ENCODE data around the gene BAHCC1. TPM values are rescaled to one million over a fixed set of nuclear protein-coding genes. Genes with fewer than 3 reads are reported as not detected.
A peak's percentile ranks its signal among the peaks of the same experiment; 100 is the strongest.

Gene BAHCC1
- total RNA-seq, 5 donors from 2014 or later (not counting 1 experiment from before 2014, with no cell fraction given): 0.23 to 0.82 (median 0.33) TPM

- Mint-ChIP-seq H3K4me3 (no peak overlapping the region), H3K27me3 (peaks cover 19 to 39% of the 10 kb centered on the region in 2 donors), H3K9me3 (no peaks in the 10 kb centered on the region), H3K36me3 (no peaks in the 10 kb centered on the region), H3K4me1 (peaks cover 12 to 18% (median 17%) of the 10 kb centered on the region in 3 donors), H3K27ac (no peak overlapping the region)
- DNase-seq (no peak), ATAC-seq (replicated peaks in 1 of 4) (no peak)
- Histone ChIP-seq H3K27me3 (replicated peaks in 1 of 2; ENCODE audit: control insufficient read depth in 2 of 2, extremely low read depth in 1 of 2, insufficient read depth in 2 of 2, low read length in 1 of 2) (peaks cover 0 to 86% of the 10 kb centered on the region in 2 experiments), H3K9me3 (no peaks in the 10 kb centered on the region), H3K4me1 (ENCODE audit: control insufficient read depth in 1 of 2, extremely low read depth in 1 of 2, insufficient read depth in 2 of 2, low read length in 2 of 2) (peaks cover 26 to 35% of the 10 kb centered on the region in 2 experiments), H3K36me3 (ENCODE audit: control insufficient read depth in 2 of 2, extremely low read depth in 1 of 2, insufficient read depth in 1 of 2, low read length in 1 of 2) (no peaks in the 10 kb centered on the region), H3K27ac (ENCODE audit: low read length) (no peak overlapping the region), H3K4me3 (ENCODE audit: control insufficient read depth in 1 of 2, extremely low read depth in 1 of 2, low read length in 1 of 2) (no peak overlapping the region)
- WGBS (ENCODE audit: insufficient coverage): no CpG with 5 or more reads among the region's 8 CpGs
- POLR2A ChIA-PET: no interaction called here
- CTCF ChIA-PET: no interaction called here
These were observed 16.0 kb downstream of the BAHCC1 start for GRCh38 chr17:81411305-81411704.

GRCh38 chr17:81412490-81413093, 17.3 kb downstream of the BAHCC1 start:
- H3K4me1 Mint-ChIP-seq: peaks cover 12 to 18% (median 17%) of the 10 kb centered on the region in 3 donors
- no peak overlapping the region for H3K27ac ChIP-seq (ENCODE audit: low read length)
- H3K9me3 Mint-ChIP-seq: no peaks in the 10 kb centered on the region
- H3K27ac Mint-ChIP-seq: no peak overlapping the region
- H3K4me1 ChIP-seq (ENCODE audit: control insufficient read depth in 1 of 2, extremely low read depth in 1 of 2, insufficient read depth in 2 of 2, low read length in 2 of 2): peaks cover 26 to 35% of the 10 kb centered on the region in 2 experiments
- no peaks in the 10 kb centered on the region for H3K9me3 ChIP-seq
- H3K36me3 Mint-ChIP-seq: no peaks in the 10 kb centered on the region
- H3K27me3 Mint-ChIP-seq: peaks cover 14 to 26% of the 10 kb centered on the region in 2 donors
- CTCF ChIA-PET: no interaction called here
- peak overlapping the region; percentile 60 to 72 (median 70) for H3K4me3 Mint-ChIP-seq
- H3K36me3 ChIP-seq (ENCODE audit: control insufficient read depth in 2 of 2, extremely low read depth in 1 of 2, insufficient read depth in 1 of 2, low read length in 1 of 2): no peaks in the 10 kb centered on the region
- POLR2A ChIA-PET: no interaction called here
- 22% methylated on average over 27 of the region's 29 CpGs for whole genome bisulfite sequencing (ENCODE audit: insufficient coverage)
- ATAC-seq (replicated peaks in 1 of 4): peak; percentile 74 to 93 (median 90)
- peaks cover 0 to 86% of the 10 kb centered on the region in 2 experiments for H3K27me3 ChIP-seq (replicated peaks in 1 of 2; ENCODE audit: control insufficient read depth in 2 of 2, extremely low read depth in 1 of 2, insufficient read depth in 2 of 2, low read length in 1 of 2)
- H3K4me3 ChIP-seq (ENCODE audit: control insufficient read depth in 1 of 2, extremely low read depth in 1 of 2, low read length in 1 of 2): peak overlapping the region; percentile 19 to 56
- peak in 34 of 35 experiments; percentile 32 to 72 (median 56) for DNase-seq

- Mint-ChIP-seq H3K4me3 (peak overlapping the region in 1 of 3 donors; percentile 72), H3K27ac (no peak overlapping the region), H3K27me3 (peaks cover 6 to 16% of the 10 kb centered on the region in 2 donors), H3K9me3 (no peaks in the 10 kb centered on the region), H3K4me1 (peaks cover 12 to 18% (median 17%) of the 10 kb centered on the region in 3 donors), H3K36me3 (no peaks in the 10 kb centered on the region)
- DNase-seq (no peak), ATAC-seq (replicated peaks in 1 of 4) (no peak)
- H3K9me3 ChIP-seq: no peaks in the 10 kb centered on the region
- CTCF ChIA-PET: no interaction called here
- H3K36me3 ChIP-seq (ENCODE audit: control insufficient read depth in 2 of 2, extremely low read depth in 1 of 2, insufficient read depth in 1 of 2, low read length in 1 of 2): no peaks in the 10 kb centered on the region
- peaks cover 0 to 85% of the 10 kb centered on the region in 2 experiments for H3K27me3 ChIP-seq (replicated peaks in 1 of 2; ENCODE audit: control insufficient read depth in 2 of 2, extremely low read depth in 1 of 2, insufficient read depth in 2 of 2, low read length in 1 of 2)
- H3K4me1 ChIP-seq (ENCODE audit: control insufficient read depth in 1 of 2, extremely low read depth in 1 of 2, insufficient read depth in 2 of 2, low read length in 2 of 2): peaks cover 26 to 35% of the 10 kb centered on the region in 2 experiments
- POLR2A ChIA-PET: no interaction called here
- H3K4me3 ChIP-seq (ENCODE audit: control insufficient read depth in 1 of 2, extremely low read depth in 1 of 2, low read length in 1 of 2): no peak overlapping the region
- 88% methylated on average over 26 of the region's 30 CpGs for WGBS (ENCODE audit: insufficient coverage)
- H3K27ac ChIP-seq (ENCODE audit: low read length): no peak overlapping the region
These were observed 18.4 kb downstream of the BAHCC1 start for GRCh38 chr17:81413497-81414135.

GRCh38 chr17:81414756-81415516, 19.7 kb downstream of the BAHCC1 start:
- Mint-ChIP-seq H3K4me1 (peaks cover 12 to 18% (median 17%) of the 10 kb centered on the region in 3 donors), H3K4me3 (no peak overlapping the region), H3K9me3 (no peaks in the 10 kb centered on the region), H3K27me3 (peaks cover 3 to 6% of the 10 kb centered on the region in 2 donors), H3K36me3 (no peaks in the 10 kb centered on the region), H3K27ac (no peak overlapping the region)
- H3K27ac ChIP-seq (ENCODE audit: low read length): no peak overlapping the region
- H3K27me3 ChIP-seq (replicated peaks in 1 of 2; ENCODE audit: control insufficient read depth in 2 of 2, extremely low read depth in 1 of 2, insufficient read depth in 2 of 2, low read length in 1 of 2): peaks cover 0 to 84% of the 10 kb centered on the region in 2 experiments
- DNase-seq (no peak), ATAC-seq (replicated peaks in 1 of 4) (no peak)
- H3K4me1 ChIP-seq (ENCODE audit: control insufficient read depth in 1 of 2, extremely low read depth in 1 of 2, insufficient read depth in 2 of 2, low read length in 2 of 2): peaks cover 26 to 35% of the 10 kb centered on the region in 2 experiments
- WGBS (ENCODE audit: insufficient coverage): 84% methylated on average over 38 of the region's 41 CpGs
- POLR2A ChIA-PET: no interaction called here
- H3K36me3 ChIP-seq (ENCODE audit: control insufficient read depth in 2 of 2, extremely low read depth in 1 of 2, insufficient read depth in 1 of 2, low read length in 1 of 2): no peaks in the 10 kb centered on the region
- CTCF ChIA-PET: no interaction called here
- H3K4me3 ChIP-seq (ENCODE audit: control insufficient read depth in 1 of 2, extremely low read depth in 1 of 2, low read length in 1 of 2): no peak overlapping the region
- no peaks in the 10 kb centered on the region for H3K9me3 ChIP-seq

- CTCF ChIA-PET: no interaction called here
- H3K27ac ChIP-seq (ENCODE audit: low read length): no peak overlapping the region
- ATAC-seq (replicated peaks in 1 of 4): no peak
- no peak for DNase-seq
- 95% methylated on average over 14 of the region's 15 CpGs for WGBS (ENCODE audit: insufficient coverage)
- Mint-ChIP-seq H3K4me3 (no peak overlapping the region), H3K27ac (no peak overlapping the region), H3K9me3 (no peaks in the 10 kb centered on the region), H3K4me1 (peaks cover 12 to 18% (median 17%) of the 10 kb centered on the region in 3 donors), H3K36me3 (no peaks in the 10 kb centered on the region), H3K27me3 (peaks cover 3 to 7% of the 10 kb centered on the region in 2 donors)
- H3K4me3 ChIP-seq (ENCODE audit: control insufficient read depth in 1 of 2, extremely low read depth in 1 of 2, low read length in 1 of 2): no peak overlapping the region
- H3K4me1 ChIP-seq (ENCODE audit: control insufficient read depth in 1 of 2, extremely low read depth in 1 of 2, insufficient read depth in 2 of 2, low read length in 2 of 2): peaks cover 26 to 40% of the 10 kb centered on the region in 2 experiments
- H3K9me3 ChIP-seq: no peaks in the 10 kb centered on the region
- H3K27me3 ChIP-seq (replicated peaks in 1 of 2; ENCODE audit: control insufficient read depth in 2 of 2, extremely low read depth in 1 of 2, insufficient read depth in 2 of 2, low read length in 1 of 2): peaks cover 0 to 84% of the 10 kb centered on the region in 2 experiments
- H3K36me3 ChIP-seq (ENCODE audit: control insufficient read depth in 2 of 2, extremely low read depth in 1 of 2, insufficient read depth in 1 of 2, low read length in 1 of 2): no peaks in the 10 kb centered on the region
- POLR2A ChIA-PET: no interaction called here
These were observed 20.4 kb downstream of the BAHCC1 start for GRCh38 chr17:81415681-81416080.

- peaks cover 3 to 5% of the 10 kb centered on the region in 2 donors for H3K27me3 Mint-ChIP-seq
- ATAC-seq (replicated peaks in 1 of 4) (no peak), DNase-seq (no peak)
- Histone ChIP-seq H3K36me3 (ENCODE audit: control insufficient read depth in 2 of 2, extremely low read depth in 1 of 2, insufficient read depth in 1 of 2, low read length in 1 of 2) (no peaks in the 10 kb centered on the region), H3K4me1 (ENCODE audit: control insufficient read depth in 1 of 2, extremely low read depth in 1 of 2, insufficient read depth in 2 of 2, low read length in 2 of 2) (peaks cover 18 to 32% of the 10 kb centered on the region in 2 experiments), H3K9me3 (no peaks in the 10 kb centered on the region), H3K27ac (ENCODE audit: low read length) (no peak overlapping the region), H3K4me3 (ENCODE audit: control insufficient read depth in 1 of 2, extremely low read depth in 1 of 2, low read length in 1 of 2) (no peak overlapping the region), H3K27me3 (replicated peaks in 1 of 2; ENCODE audit: control insufficient read depth in 2 of 2, extremely low read depth in 1 of 2, insufficient read depth in 2 of 2, low read length in 1 of 2) (peaks cover 0 to 85% of the 10 kb centered on the region in 2 experiments)
- ChIA-PET POLR2A (no interaction called here), CTCF (no interaction called here)
- peaks cover 8 to 15% (median 12%) of the 10 kb centered on the region in 3 donors for H3K4me1 Mint-ChIP-seq
- no peak overlapping the region for H3K4me3 Mint-ChIP-seq
- 92% methylated on average over 10 of the region's 10 CpGs for WGBS (ENCODE audit: insufficient coverage)
- no peaks in the 10 kb centered on the region for H3K9me3 Mint-ChIP-seq
- H3K27ac Mint-ChIP-seq: no peak overlapping the region
- no peaks in the 10 kb centered on the region for H3K36me3 Mint-ChIP-seq
These were observed 21.4 kb downstream of the BAHCC1 start for GRCh38 chr17:81416612-81417011.

All from T-cell (primary cell).